Parathyroid adenoma (tissue), 2 donors: Measurements from ENCODE around the gene SH3GLB1.

ENCODE experiments used
- H2AFZ ChIP-seq: fragments of 300-600 bp; sonication (generic); one replicate; pipeline ENCODE4 v1.7.0; 2017; ENCODE audit warnings: antibody characterized with exemption, mild to moderate bottlenecking
- H3K27ac ChIP-seq: fragments of 300-600 bp; sonication (generic); one replicate; pipeline ENCODE4 v1.7.0; 2017
- H3K27me3 ChIP-seq: fragments of 300-600 bp; sonication (generic); one replicate; pipeline ENCODE4 v1.7.0; 2017; ENCODE audit warnings: low read length; ENCODE audit not compliant: control insufficient read depth, insufficient read depth
- H3K36me3 ChIP-seq: fragments of 300-600 bp; sonication (generic); one replicate; pipeline ENCODE4 v1.7.0; 2017; ENCODE audit warnings: low read length; ENCODE audit not compliant: control insufficient read depth, insufficient read depth
- H3K4me1 ChIP-seq: fragments of 300-600 bp; sonication (generic); one replicate; pipeline ENCODE4 v1.7.0; 2017; ENCODE audit warnings: control low read depth
- H3K4me2 ChIP-seq: fragments of 300-600 bp; sonication (generic); one replicate; pipeline ENCODE4 v1.7.0; 2017; ENCODE audit warnings: low read length
- H3K4me3 ChIP-seq: fragments of 300-600 bp; sonication (generic); one replicate; pipeline ENCODE4 v1.7.0; 2017; ENCODE audit warnings: low read depth, low read length
- H3K79me2 ChIP-seq: fragments of 300-600 bp; sonication (generic); one replicate; pipeline ENCODE4 v1.7.0; 2017; ENCODE audit warnings: control low read depth
- H3K9ac ChIP-seq: fragments of 300-600 bp; sonication (generic); one replicate; pipeline ENCODE4 v1.7.0; 2017; ENCODE audit warnings: mild to moderate bottlenecking
- H3K9me3 ChIP-seq: fragments of 300-600 bp; sonication (generic); one replicate; pipeline ENCODE4 v1.7.0; 2017; ENCODE audit warnings: low read length; ENCODE audit not compliant: control insufficient read depth
- CTCF ChIP-seq: fragments of 300-600 bp; sonication (generic); IDR thresholded peaks from one replicate; pipeline ENCODE4 v1.7.0; 2017; ENCODE audit warnings: antibody characterized with exemption, mild to moderate bottlenecking
- donor health status: primary hyperparathyroidism.

Gene SH3GLB1

DNA sequence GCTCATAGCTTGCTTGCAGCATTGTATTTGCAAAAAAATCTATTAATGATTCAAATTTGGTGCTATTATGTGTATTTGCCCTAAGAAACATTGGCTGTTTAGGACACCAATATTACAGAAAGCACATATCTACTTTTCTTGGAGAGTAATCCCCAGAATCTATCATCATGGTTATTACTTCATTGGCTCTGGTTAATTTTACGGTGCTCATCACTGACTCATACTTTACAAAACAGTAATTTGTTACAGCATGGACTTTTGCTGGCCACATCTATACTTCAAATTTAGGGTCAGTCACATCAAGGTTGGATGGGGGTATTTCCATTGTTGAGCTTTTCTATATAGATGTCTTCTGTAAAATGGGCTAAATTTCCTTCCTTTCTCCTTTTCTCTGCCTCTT, 45.7 kb downstream of the SH3GLB1 start:
- Histone ChIP-seq H3K27ac (no peak overlapping the region), H3K4me3 (no peak overlapping the region), H3K9ac (no peak overlapping the region), H3K79me2 (no peaks in the 10 kb centered on the region), H2AFZ (no peak overlapping the region), H3K4me2 (no peak overlapping the region), H3K4me1 (no peaks in the 10 kb centered on the region), H3K36me3 (no peaks in the 10 kb centered on the region), H3K9me3 (no peaks in the 10 kb centered on the region), H3K27me3 (no peaks in the 10 kb centered on the region)
- no peak for TF ChIP-seq CTCF

GRCh38 chr1:86750530-86750929, 46.2 kb downstream of the SH3GLB1 start:
- no peaks in the 10 kb centered on the region for H3K4me1 ChIP-seq
- no peaks in the 10 kb centered on the region for H3K27me3 ChIP-seq
- no peak overlapping the region for H2AFZ ChIP-seq
- no peak overlapping the region for H3K4me2 ChIP-seq
- no peak for TF ChIP-seq CTCF
- no peak overlapping the region for H3K4me3 ChIP-seq
- no peak overlapping the region for H3K9ac ChIP-seq
- no peaks in the 10 kb centered on the region for H3K79me2 ChIP-seq
- no peak overlapping the region for H3K27ac ChIP-seq
- no peaks in the 10 kb centered on the region for H3K36me3 ChIP-seq
- H3K9me3 ChIP-seq: no peaks in the 10 kb centered on the region

DNA sequence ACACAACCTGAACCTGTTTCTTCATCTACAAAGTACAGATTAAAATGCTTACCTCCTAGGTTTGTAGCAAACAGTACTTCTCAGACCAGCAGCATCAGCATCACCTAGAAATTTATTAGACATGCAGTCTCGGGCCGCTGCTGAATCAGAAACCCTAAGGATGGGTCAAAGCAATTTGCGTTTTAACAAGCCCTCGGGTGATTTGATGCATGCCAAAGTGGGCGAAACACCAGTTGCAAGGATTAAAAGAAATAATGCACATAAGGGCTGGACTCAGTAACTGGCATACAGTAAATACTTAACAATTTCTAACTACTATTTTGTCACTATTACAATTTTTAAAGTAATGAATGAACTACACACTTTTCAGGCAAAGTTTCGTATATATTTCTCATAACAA, 47.5 kb downstream of the SH3GLB1 start:
- H2AFZ ChIP-seq: no peak overlapping the region
- no peaks in the 10 kb centered on the region for H3K36me3 ChIP-seq
- no peak overlapping the region for H3K4me3 ChIP-seq
- no peak overlapping the region for H3K9ac ChIP-seq
- H3K4me2 ChIP-seq: no peak overlapping the region
- no peaks in the 10 kb centered on the region for H3K4me1 ChIP-seq
- no peaks in the 10 kb centered on the region for H3K9me3 ChIP-seq
- H3K27me3 ChIP-seq: no peaks in the 10 kb centered on the region
- no peak overlapping the region for H3K27ac ChIP-seq
- H3K79me2 ChIP-seq: no peaks in the 10 kb centered on the region
- no peak for TF ChIP-seq CTCF

DNA sequence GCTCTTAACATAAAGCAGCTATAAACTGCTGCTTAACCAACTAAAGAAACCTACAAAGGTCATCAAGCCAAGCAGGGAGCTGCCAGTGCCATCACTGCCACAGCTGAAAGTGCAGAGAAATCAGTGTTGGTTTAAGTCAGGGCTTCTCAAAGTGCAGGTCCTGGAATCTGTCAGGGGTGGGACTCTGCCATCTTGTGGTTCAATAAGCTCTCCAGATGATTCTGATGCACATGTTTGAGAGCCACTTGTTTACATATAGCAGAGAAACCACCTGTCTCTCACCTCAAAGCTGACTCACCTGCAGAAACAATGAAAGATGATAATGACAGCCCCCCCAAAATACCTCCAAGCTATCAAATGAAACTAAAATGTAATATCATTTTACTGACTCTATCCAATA, 49.3 kb downstream of the SH3GLB1 start:
- TF ChIP-seq CTCF: no peak
- Histone ChIP-seq H3K36me3 (no peaks in the 10 kb centered on the region), H3K9ac (no peak overlapping the region), H3K9me3 (no peaks in the 10 kb centered on the region), H3K4me2 (no peak overlapping the region), H3K27me3 (no peaks in the 10 kb centered on the region), H3K79me2 (no peaks in the 10 kb centered on the region), H2AFZ (no peak overlapping the region), H3K4me3 (no peak overlapping the region), H3K27ac (no peak overlapping the region), H3K4me1 (no peaks in the 10 kb centered on the region)

DNA sequence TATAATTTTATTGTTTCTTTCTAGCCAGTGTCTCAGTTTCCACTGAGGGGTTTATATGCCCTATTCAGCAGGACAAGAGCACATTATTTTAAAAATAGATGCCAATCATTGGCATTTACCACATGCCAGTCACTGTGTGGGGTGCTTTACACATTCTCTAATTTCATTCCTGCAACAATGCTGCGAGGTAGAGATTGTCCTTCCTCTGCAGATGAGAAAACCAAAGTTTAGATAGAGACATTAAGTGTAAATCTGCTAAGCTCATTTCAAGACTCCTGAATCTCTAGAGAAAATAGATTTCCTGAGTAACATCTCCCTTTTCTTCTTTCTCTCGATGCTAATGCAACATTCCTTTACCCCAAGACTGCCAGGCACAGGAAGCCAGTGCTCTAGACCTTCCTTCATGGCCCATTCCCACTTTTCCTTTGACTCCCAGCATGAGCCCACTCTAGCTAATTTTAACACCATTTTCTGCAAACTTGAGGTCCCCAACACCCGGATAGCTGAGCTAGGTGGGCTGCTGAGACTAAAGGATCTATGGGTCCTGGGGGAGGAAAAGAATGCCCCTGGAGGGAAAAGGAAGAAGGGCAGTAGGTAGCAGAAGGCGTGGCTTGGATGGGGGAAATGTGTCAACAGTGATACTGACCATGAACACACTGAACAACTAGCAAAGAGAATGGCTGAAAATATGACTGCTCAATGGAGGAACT, 50.0 kb downstream of the SH3GLB1 start:
- Histone ChIP-seq H3K79me2 (no peaks in the 10 kb centered on the region), H3K9ac (no peak overlapping the region), H2AFZ (no peak overlapping the region), H3K9me3 (no peaks in the 10 kb centered on the region), H3K27me3 (no peaks in the 10 kb centered on the region), H3K4me2 (no peak overlapping the region), H3K4me1 (no peaks in the 10 kb centered on the region), H3K27ac (no peak overlapping the region), H3K4me3 (no peak overlapping the region), H3K36me3 (no peaks in the 10 kb centered on the region)
- TF ChIP-seq CTCF: no peak
